Placental pericyte (primary cell): Measurements from ENCODE around the gene HMGXB4. TPM values are rescaled to one million over a fixed set of nuclear protein-coding genes. Genes with fewer than 3 reads are reported as not detected.

Experiments used
- small RNA-seq: library from RNA; depleted of rRNA; stranded (forward); fragments of <200 nt; gene quantifications from one replicate; pipeline ENCODE3, GENCODE V24; 2012; ENCODE audit warnings: low replicate concordance
- total RNA-seq: library from RNA; depleted of rRNA; stranded (reverse); fragments of >200 nt; gene quantifications from 2 replicates; pipeline ENCODE4 v1.2.3, GENCODE V29; 2012

The HMGXB4 gene, protein sequence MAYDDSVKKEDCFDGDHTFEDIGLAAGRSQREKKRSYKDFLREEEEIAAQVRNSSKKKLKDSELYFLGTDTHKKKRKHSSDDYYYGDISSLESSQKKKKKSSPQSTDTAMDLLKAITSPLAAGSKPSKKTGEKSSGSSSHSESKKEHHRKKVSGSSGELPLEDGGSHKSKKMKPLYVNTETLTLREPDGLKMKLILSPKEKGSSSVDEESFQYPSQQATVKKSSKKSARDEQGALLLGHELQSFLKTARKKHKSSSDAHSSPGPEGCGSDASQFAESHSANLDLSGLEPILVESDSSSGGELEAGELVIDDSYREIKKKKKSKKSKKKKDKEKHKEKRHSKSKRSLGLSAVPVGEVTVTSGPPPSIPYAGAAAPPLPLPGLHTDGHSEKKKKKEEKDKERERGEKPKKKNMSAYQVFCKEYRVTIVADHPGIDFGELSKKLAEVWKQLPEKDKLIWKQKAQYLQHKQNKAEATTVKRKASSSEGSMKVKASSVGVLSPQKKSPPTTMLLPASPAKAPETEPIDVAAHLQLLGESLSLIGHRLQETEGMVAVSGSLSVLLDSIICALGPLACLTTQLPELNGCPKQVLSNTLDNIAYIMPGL
- 12.9 and 27.9 TPM in 2 replicates for total RNA-seq

DNA sequence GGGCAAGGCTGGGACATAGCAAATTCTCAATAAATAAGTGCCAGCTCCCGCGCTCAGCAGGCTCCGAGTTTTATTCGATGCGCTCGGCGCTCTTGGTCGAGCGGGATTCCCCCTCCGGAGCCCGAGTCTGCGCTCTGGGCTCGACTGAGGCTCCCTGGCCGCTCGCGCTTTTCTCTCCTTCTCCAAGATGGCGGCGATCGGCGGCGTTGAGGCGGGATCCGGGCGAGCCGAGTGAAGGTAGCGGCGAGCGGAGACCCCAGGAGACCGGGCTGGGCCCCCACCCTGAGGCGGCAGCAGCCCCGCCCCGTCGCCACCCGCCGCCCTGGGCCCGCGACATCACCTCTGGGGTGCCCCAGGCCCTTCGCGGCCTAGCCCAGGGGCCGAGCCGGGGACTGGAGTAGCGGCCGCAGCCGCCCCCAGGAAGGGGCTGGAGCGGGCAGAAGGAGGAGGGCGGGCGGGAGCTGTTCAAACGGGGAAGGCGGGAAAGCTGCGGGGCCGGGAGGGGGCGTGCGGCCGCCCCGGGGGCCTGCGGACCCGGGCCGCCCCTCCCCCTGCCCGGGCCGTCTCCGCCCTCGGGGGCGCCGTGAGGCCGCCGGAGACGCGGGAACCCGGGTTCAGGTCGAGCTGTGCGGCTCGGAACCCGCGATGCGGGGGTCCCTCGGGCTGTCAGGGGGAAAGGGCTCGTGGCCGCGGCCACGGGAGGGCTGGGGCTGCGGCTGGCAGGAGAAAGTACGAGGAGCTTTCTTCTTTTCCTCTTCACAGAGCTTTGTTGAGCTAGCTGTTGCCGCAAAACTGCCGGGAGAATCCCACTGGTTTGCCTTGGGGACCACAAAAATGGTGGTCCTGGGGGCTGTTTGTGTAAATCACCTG, at the start of gene HMGXB4:
Gene HMGXB4, plus strand, starts transcription at position 173 of the 870 bp plus-strand sequence. CDS start 4,898 bp downstream, outside the sequence.

DNA sequence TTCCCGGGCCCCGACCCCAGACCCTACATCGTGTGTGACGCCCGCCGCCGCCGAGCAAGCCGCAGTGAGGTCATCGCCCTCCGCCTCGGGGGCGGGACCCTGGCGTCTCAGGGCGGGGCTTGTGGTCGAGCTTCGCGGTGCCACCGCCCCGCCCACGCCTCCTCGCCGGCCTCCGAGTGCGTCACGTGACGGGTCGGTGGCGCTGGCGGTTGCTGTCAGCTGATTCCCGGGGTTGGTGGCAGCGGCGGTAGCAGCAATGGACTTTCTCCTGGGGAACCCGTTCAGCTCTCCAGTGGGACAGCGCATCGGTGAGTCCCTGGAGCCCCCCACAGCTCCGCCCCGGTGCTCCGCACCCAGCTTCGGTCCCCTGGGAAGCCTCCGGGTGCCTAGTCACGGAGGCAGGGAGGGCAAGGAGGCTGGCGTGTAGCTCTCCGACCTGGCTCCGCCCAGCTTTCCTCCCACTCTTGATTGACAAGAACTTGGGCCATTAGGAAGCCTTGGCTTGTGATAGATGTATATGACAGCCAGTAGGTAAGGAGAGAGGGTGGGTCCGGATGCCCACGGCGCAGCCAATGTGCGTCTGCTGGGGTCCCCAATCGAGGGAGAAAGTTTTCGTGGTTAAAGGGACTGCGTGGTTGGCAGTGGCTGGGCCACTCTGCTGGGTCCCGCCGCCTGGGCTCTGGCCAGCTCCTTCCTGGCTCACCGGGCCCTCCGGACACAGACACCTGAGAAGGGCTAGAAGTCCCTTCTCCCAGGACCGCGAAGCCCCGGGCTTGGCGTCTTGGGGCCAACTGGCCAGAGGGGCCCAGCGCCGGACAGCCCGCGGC, 42.6 kb downstream of the HMGXB4 start, which contains the start of gene TOM1:
Gene TOM1, plus strand, starts transcription at position 222 of the 827 bp plus-strand sequence. Its CDS starts 35 bp downstream, at position 257.

Small RNAs within 50 kb of the gene (small RNA-seq; reads per million reads assigned to genes)
- gene MIR3909, result 3.7 reads per million, percentile 83 among the genes with 10 or more reads in this experiment
- gene MIR6069, result not detected
- gene RNU7-167P, result not detected

Other genes with a start within 250 kb of the HMGXB4 start
- not detected in 2 replicates for gene ISX, start 191.3 kb upstream of the HMGXB4 start, total RNA-seq
- gene TOM1, start 42.4 kb downstream of the HMGXB4 start, total RNA-seq, result 75.2 and 269 TPM in 2 replicates
- 8.0 and 34.6 TPM in 2 replicates for gene HMOX1, start 123.6 kb downstream of the HMGXB4 start, total RNA-seq
- gene MCM5, start 142.6 kb downstream of the HMGXB4 start, total RNA-seq, result 8.1 and 85.8 TPM in 2 replicates